ENCODE results near the gene SLC25A25. TPM values are rescaled to one million over a fixed set of nuclear protein-coding genes. Genes with fewer than 3 reads are reported as not detected.

Gene SLC25A25
- total RNA-seq, 1 donor from 2014 or later, result 16.8 TPM

DNA sequence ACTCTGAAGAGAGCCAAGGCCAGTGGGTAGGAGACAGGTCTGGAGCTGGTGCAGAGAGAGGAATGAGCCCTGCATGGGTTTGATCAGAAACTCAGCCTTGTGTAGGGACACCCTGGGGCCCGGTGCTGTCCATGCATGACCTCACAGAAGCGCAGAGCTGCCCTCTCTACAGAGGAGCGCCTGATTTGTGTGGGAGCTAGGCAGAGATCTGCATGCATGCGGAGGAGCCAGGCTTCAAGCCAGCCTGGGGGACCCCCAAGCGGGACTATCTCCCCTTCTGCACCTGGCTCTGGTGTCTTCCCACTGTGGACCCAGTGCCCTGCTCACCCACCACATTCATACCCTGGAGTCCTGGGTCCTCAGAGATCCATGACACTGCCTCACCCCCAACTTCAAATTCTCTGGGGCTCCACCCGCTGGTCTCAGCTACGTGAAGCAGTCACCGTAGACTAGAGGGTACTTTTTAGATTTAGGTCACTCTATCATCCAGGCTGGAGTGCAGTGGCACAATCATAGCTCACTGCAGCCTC, 78.6 kb downstream of the SLC25A25 start:
- TF ChIP-seq, protein P1, sequence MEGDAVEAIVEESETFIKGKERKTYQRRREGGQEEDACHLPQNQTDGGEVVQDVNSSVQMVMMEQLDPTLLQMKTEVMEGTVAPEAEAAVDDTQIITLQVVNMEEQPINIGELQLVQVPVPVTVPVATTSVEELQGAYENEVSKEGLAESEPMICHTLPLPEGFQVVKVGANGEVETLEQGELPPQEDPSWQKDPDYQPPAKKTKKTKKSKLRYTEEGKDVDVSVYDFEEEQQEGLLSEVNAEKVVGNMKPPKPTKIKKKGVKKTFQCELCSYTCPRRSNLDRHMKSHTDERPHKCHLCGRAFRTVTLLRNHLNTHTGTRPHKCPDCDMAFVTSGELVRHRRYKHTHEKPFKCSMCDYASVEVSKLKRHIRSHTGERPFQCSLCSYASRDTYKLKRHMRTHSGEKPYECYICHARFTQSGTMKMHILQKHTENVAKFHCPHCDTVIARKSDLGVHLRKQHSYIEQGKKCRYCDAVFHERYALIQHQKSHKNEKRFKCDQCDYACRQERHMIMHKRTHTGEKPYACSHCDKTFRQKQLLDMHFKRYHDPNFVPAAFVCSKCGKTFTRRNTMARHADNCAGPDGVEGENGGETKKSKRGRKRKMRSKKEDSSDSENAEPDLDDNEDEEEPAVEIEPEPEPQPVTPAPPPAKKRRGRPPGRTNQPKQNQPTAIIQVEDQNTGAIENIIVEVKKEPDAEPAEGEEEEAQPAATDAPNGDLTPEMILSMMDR (conservative IDR thresholded peaks at IDR 0.05), result no peak
- no peaks in the 10 kb centered on the region for H3K36me3 Mint-ChIP-seq (ENCODE audit: low read depth)
- peaks cover 11% of the 10 kb centered on the region for H3K4me1 Mint-ChIP-seq
- no peaks in the 10 kb centered on the region for H3K9me3 Mint-ChIP-seq
- no peak for DNase-seq (ENCODE audit: low read depth, low spot score)
- no peak overlapping the region for H3K4me3 Mint-ChIP-seq
- peak overlapping the region; percentile 62 for H3K27ac Mint-ChIP-seq (ENCODE audit: unreplicated experiment)
- no peaks in the 10 kb centered on the region for H3K27me3 Mint-ChIP-seq (ENCODE audit: low read depth)

DNA sequence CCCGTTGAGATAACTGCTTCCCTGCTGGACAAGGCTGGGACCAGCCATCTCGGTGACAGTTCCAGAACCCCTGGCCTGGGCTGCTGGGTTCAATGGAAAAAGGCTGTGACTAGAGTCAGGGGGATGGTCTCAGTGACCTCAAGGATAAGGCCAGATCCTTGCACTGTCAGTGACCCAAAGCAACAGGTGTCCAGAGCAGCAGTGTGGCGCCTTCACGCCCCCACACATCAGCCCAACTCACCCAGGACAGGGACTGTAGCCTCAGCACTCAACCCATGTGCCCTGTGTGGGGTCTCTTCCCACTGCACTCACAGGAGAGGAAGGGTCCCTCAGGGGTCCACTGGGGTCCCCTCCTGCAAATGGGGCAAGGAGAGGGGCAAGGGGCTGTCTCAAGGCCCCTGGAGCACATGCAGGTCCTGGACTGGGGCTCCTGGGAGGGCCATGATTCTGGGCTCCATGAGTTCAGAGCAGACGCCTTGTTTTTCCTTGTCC, 80.5 kb downstream of the SLC25A25 start:
- Mint-ChIP-seq H3K27ac (ENCODE audit: unreplicated experiment) (no peak overlapping the region), H3K9me3 (no peaks in the 10 kb centered on the region), H3K27me3 (ENCODE audit: low read depth) (no peaks in the 10 kb centered on the region), H3K4me1 (peaks cover 6% of the 10 kb centered on the region), H3K36me3 (ENCODE audit: low read depth) (no peaks in the 10 kb centered on the region), H3K4me3 (peak overlapping the region; percentile 51)
- no peak for DNase-seq (ENCODE audit: low read depth, low spot score)
- TF ChIP-seq, protein P1 (conservative IDR thresholded peaks at IDR 0.05), result no peak

DNA sequence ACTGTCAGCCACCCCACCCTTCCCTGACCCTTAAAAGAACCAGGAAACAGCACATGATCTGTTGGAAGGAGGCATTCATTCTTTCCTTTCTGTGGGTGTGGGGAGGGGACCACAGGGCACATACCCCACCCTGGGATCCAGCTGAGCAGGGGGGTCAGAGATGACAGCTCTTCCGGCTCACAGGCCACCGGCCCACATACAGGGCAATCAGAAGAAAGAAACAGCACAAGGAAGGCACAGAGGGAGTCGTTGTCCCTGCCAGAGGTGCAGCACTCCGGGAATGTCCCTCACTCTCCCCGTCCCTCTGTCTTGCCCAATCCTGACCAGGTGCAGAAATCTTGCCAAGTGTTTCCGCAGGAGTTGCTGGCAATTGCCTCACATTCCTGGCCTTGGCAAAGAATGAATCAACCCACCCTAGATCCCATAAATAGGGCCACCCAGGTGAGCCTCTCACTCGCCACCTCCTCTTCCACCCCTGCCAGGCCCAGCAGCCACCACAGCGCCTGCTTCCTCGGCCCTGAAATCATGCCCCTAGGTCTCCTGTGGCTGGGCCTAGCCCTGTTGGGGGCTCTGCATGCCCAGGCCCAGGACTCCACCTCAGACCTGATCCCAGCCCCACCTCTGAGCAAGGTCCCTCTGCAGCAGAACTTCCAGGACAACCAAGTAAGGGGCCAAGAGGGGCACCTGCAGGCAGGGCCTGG, 81.1 kb downstream of the SLC25A25 start, which contains the start of gene LCN2:
TSS of gene LCN2 (plus strand) at position 453 of the 701 bp plus-strand sequence. CDS start at position 526, 73 bp downstream.
- TF ChIP-seq, protein P1 (conservative IDR thresholded peaks at IDR 0.05), result no peak
- Mint-ChIP-seq H3K4me1 (peaks cover 6% of the 10 kb centered on the region), H3K36me3 (ENCODE audit: low read depth) (no peaks in the 10 kb centered on the region), H3K4me3 (peak within 1 kb of the TSS; percentile 51), H3K27ac (ENCODE audit: unreplicated experiment) (peak within 1 kb of the TSS; percentile 67), H3K27me3 (ENCODE audit: low read depth) (no peaks in the 10 kb centered on the region), H3K9me3 (no peaks in the 10 kb centered on the region)
- DNase-seq (ENCODE audit: low read depth, low spot score), result no peak

DNA sequence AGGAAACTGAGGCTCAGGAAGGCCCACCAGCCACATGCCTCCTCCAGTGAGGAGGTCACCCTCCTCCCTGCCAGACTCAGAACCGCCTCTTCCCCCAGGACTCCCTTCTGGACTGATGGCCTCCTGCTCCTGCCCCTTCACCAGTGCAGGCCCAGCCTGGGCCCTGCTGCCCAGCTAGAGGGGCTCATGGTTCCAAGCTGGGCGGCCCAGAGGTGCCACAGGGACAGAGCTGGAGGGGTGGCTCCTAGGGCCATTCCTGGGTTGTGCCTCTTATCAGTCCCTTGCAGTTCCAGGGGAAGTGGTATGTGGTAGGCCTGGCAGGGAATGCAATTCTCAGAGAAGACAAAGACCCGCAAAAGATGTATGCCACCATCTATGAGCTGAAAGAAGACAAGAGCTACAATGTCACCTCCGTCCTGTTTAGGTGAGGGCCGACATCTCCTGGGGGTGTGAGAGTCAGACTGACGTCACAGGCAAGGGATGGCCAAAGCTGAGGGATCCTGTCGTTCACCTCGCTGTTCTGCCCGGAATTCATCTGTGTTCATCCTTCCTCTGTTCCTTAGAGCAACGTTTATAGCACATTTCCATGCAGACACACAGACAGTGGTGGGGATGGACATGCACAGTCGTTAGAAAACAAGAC, 82.0 kb downstream of the SLC25A25 start:
- H3K9me3 Mint-ChIP-seq, result no peaks in the 10 kb centered on the region
- H3K27ac Mint-ChIP-seq (ENCODE audit: unreplicated experiment), result no peak overlapping the region
- TF ChIP-seq, protein P1 (conservative IDR thresholded peaks at IDR 0.05), result no peak
- peaks cover 6% of the 10 kb centered on the region for H3K4me1 Mint-ChIP-seq
- H3K4me3 Mint-ChIP-seq, result no peak overlapping the region
- DNase-seq (ENCODE audit: low read depth, low spot score), result no peak
- no peaks in the 10 kb centered on the region for H3K36me3 Mint-ChIP-seq (ENCODE audit: low read depth)
- no peaks in the 10 kb centered on the region for H3K27me3 Mint-ChIP-seq (ENCODE audit: low read depth)

DNA sequence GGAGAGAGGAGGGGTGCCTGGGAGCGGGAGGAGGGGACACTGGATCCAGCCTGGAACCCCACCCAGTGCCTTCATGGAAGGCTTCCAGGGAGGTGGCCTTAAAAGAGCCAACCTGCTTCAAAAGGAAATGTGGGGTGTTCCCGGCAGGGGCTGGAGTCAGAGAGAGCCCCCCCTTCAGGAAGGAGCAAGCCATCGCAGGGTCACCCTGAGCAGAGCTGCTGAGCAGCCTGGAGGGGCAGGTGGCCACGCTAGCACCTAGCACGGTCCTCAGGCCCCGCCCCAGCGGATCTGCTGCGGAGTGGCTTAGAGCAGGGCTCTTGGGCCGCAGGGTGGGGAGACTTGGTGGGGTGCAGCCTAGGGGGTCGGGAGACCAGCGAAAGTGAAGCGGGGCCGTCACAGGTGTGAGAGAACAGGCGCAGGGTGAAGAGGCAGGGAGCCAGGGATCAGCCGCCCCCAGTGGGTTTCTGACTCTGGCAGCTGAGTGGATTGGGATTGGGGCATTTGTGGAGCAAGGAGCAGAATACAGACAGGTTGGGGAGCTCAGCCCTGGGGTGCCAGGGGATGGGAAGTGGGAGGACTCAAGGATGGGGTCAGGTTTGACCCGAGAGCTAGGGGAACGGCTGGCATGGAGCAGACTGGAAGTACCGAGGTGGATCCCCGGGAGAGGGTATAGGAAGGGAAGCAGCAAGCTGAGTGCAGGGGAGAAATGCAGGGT, 82.7 kb downstream of the SLC25A25 start:
- H3K9me3 Mint-ChIP-seq, result no peaks in the 10 kb centered on the region
- H3K27me3 Mint-ChIP-seq (ENCODE audit: low read depth), result no peaks in the 10 kb centered on the region
- no peak for DNase-seq (ENCODE audit: low read depth, low spot score)
- H3K27ac Mint-ChIP-seq (ENCODE audit: unreplicated experiment), result peak overlapping the region; percentile 62
- H3K4me3 Mint-ChIP-seq, result no peak overlapping the region
- TF ChIP-seq, protein P1 (conservative IDR thresholded peaks at IDR 0.05), result peak; percentile 37
- no peaks in the 10 kb centered on the region for H3K36me3 Mint-ChIP-seq (ENCODE audit: low read depth)
- H3K4me1 Mint-ChIP-seq, result peaks cover 6% of the 10 kb centered on the region

Data from neural crest cell (in vitro differentiated cells).